H7 (cell line): ENCODE data around the gene KCNAB2. TPM values are rescaled to one million over a fixed set of nuclear protein-coding genes. Genes with fewer than 3 reads are reported as not detected.
A peak's percentile ranks its signal among the peaks of the same experiment; 100 is the strongest.

Source experiments
- DNase-seq: peaks from one replicate; pipeline ENCODE4 v3.0.0; 2012
- H3K27me3 ChIP-seq: 2 replicates; pipeline ENCODE4 v1.6.0; 2011; ENCODE audit warnings: mild to moderate bottlenecking, low read length; ENCODE audit not compliant: control insufficient read depth, insufficient read depth
- H3K36me3 ChIP-seq: replicated peaks from 2 replicates; pipeline ENCODE4 v1.5.1; 2011; ENCODE audit warnings: low read length; ENCODE audit not compliant: control insufficient read depth, insufficient read depth
- H3K4me3 ChIP-seq: 2 replicates; pipeline ENCODE4 v1.5.1; 2011; ENCODE audit warnings: low read depth, mild to moderate bottlenecking, control low read depth, low read length, moderate library complexity; ENCODE audit not compliant: insufficient read depth
- total RNA-seq: library from RNA; depleted of rRNA; stranded (reverse); fragments of >200 nt; shearing (Covaris generic); gene quantifications from 2 replicates; pipeline ENCODE4 v1.2.3, GENCODE V29; 2014

Gene KCNAB2
- total RNA-seq, 1 experiment from 2014 or later: 6.6 TPM

- DNase-seq: no peak
- Histone ChIP-seq H3K36me3 (no peaks in the 10 kb centered on the region), H3K27me3 (no peaks in the 10 kb centered on the region), H3K4me3 (no peak overlapping the region)
Measured at GRCh38 chr1:6034750-6035096, 11.0 kb upstream of the KCNAB2 start.

DNA sequence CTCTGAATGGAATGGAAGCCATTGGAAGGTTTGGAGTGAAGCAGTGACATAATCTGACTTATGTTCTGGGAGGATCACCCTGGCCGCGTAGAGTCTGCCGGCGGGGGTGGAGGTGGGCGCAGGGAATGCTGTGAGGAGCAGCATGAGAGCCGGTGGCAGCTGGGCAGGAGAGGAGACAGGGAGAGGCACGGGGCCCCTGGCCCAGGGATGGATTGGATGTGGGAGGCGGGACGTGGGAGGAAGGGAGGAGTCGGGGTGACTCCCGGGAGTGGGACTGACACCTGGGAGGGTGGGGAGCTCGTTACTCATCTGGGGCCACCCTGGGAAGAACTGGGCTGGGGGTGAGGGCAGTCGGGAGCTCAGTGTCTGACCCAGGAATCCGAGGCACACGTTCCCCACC, 10.4 kb upstream of the KCNAB2 start:
- no peak for DNase-seq
- Histone ChIP-seq H3K27me3 (no peaks in the 10 kb centered on the region), H3K36me3 (no peaks in the 10 kb centered on the region), H3K4me3 (no peak overlapping the region)

DNA sequence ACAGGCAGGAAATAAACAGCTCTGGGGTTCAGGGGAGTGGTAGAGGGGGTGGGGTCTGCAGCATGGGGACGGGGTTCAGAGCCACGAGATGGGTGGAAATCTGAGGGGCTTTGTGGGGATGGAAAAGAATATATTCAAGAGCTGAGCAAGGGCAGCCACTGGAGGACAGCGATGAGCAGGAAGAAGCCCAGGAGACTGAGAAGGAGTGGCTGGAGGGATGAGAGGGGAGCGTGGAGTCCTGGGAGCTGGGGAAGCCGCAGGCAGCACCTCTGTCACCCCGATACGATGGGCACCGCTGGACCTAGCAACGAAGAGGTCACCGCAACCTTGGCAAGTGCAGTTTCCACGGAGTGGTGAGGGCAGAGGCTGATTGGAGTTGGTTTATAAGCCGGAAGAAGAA, 10.0 kb upstream of the KCNAB2 start:
- peak; percentile 74 for DNase-seq
- Histone ChIP-seq H3K36me3 (no peaks in the 10 kb centered on the region), H3K27me3 (no peaks in the 10 kb centered on the region), H3K4me3 (no peak overlapping the region)

DNA sequence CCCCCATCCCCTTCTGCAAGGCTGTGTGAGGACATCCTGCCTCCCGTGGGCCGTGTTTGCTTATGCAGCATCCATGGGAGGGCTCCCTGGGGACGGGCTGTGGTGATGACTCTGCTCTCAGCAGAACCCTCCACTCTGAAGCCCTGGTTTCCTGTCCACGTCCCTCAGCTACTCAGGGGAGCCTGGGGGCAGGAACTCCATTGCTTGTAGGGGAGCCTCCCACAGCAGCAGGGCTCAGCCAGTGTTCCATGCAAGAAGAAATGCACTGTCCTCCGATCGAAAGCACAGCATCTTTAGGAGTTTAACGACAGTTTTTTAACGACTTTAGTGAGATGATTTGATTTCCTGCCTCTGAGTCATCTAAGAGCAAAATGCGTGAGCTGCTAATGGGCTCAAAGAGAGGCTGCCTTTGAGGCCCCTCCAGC, 8.3 kb upstream of the KCNAB2 start:
- H3K4me3 ChIP-seq: no peak overlapping the region
- H3K36me3 ChIP-seq: no peaks in the 10 kb centered on the region
- peak; percentile 69 for DNase-seq
- H3K27me3 ChIP-seq: no peaks in the 10 kb centered on the region

- DNase-seq: no peak
- H3K4me3 ChIP-seq: no peak overlapping the region
Measured at GRCh38 chr1:6038603-6039002, 7.1 kb upstream of the KCNAB2 start.

GRCh38 chr1:6039031-6039430, 6.7 kb upstream of the KCNAB2 start:
- DNase-seq: peak; percentile 69
- Histone ChIP-seq H3K4me3 (no peak overlapping the region), H3K27me3 (no peaks in the 10 kb centered on the region), H3K36me3 (no peaks in the 10 kb centered on the region)

More at GRCh38 chr1:6038603-6039002, 7.1 kb upstream of the KCNAB2 start:
- H3K36me3 ChIP-seq: no peaks in the 10 kb centered on the region
- H3K27me3 ChIP-seq: no peaks in the 10 kb centered on the region

GRCh38 chr1:6040444-6040843, 5.2 kb upstream of the KCNAB2 start:
- Histone ChIP-seq H3K36me3 (no peaks in the 10 kb centered on the region), H3K27me3 (no peaks in the 10 kb centered on the region), H3K4me3 (no peak overlapping the region)
- DNase-seq: no peak

GRCh38 chr1:6040861-6041415, 4.8 kb upstream of the KCNAB2 start:
- Histone ChIP-seq H3K27me3 (no peaks in the 10 kb centered on the region), H3K4me3 (no peak overlapping the region), H3K36me3 (no peaks in the 10 kb centered on the region)
- no peak for DNase-seq

- peak; percentile 97 for DNase-seq
- H3K4me3 ChIP-seq: no peak overlapping the region
- no peaks in the 10 kb centered on the region for H3K36me3 ChIP-seq
- H3K27me3 ChIP-seq: no peaks in the 10 kb centered on the region
Measured at GRCh38 chr1:6041432-6042062, 4.1 kb upstream of the KCNAB2 start.

GRCh38 chr1:6043561-6043960, 2.1 kb upstream of the KCNAB2 start:
- Histone ChIP-seq H3K36me3 (no peaks in the 10 kb centered on the region), H3K27me3 (no peaks in the 10 kb centered on the region), H3K4me3 (no peak overlapping the region)
- no peak for DNase-seq

GRCh38 chr1:6044481-6045109, 1.1 kb upstream of the KCNAB2 start:
- H3K36me3 ChIP-seq: no peaks in the 10 kb centered on the region

GRCh38 chr1:6045110-6045502, 582 bp upstream of the KCNAB2 start:
- no peak for DNase-seq
- H3K27me3 ChIP-seq: no peaks in the 10 kb centered on the region

More at GRCh38 chr1:6044481-6045109, 1.1 kb upstream of the KCNAB2 start:
- Histone ChIP-seq H3K4me3 (no peak overlapping the region), H3K27me3 (no peaks in the 10 kb centered on the region)
- no peak for DNase-seq

GRCh38 chr1:6046279-6046678, 591 bp downstream of the KCNAB2 start:
- Histone ChIP-seq H3K27me3 (no peaks in the 10 kb centered on the region), H3K4me3 (no peak overlapping the region), H3K36me3 (no peaks in the 10 kb centered on the region)
- no peak for DNase-seq

More at GRCh38 chr1:6045110-6045502, 582 bp upstream of the KCNAB2 start:
- H3K4me3 ChIP-seq: no peak overlapping the region
- H3K36me3 ChIP-seq: no peaks in the 10 kb centered on the region

DNA sequence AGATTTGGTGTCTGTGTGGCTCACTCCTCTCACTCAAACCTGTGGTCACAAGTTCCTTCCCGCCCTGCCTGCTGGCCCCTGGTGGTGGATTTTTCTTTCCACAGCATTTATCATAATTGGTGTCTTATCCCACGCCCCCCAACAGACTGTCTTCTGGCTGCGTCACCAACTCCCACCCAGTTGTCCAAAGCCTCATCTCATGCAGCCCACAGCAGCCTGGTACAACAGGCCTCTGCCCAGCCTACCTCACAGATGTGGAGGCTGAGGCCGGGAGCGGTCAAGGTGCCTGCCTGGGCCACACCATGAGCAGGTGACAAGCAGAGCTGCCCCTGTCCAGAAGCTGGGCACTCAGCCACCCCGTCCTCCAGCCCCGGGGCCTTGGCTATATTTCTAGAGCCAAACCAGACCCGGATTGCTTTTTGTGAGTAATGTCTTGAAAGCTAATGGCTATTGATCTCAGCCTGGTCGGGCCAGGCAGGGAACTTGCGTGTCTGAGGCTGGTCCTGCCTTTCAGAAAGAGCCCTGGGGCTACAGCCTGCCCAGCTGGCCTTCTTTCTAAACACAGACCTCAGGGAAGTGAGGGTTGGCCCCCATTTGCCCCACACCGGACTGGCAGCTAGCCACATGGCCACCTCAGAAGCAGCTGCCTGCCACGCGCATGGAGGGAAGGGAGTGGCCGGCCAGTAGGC, 2.6 kb downstream of the KCNAB2 start:
- Histone ChIP-seq H3K36me3 (no peaks in the 10 kb centered on the region), H3K4me3 (no peak overlapping the region), H3K27me3 (no peaks in the 10 kb centered on the region; the same call in 1 of the 2 replicates)
- no peak for DNase-seq

DNA sequence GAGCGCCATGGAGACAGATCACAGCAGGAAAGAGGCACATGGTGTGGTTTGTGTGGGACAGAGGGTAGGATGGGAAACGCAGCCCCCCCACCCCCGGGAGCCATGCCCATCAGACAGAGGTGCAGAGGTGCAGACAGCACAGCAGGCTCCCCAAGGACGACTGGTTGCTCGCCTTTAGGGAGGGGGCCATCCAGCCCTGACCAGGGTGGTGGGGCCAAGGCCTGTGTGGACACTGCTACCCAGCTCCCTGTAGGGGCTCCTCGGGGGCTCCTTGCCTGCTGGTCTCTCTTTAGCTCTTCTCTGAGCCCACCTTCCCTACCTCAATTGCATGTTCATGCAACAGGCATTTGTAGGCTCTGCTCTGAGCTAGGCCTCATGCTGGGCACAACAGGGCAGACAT, 3.7 kb downstream of the KCNAB2 start:
- Histone ChIP-seq H3K4me3 (no peak overlapping the region), H3K27me3 (no peaks in the 10 kb centered on the region; the same call in 1 of the 2 replicates), H3K36me3 (no peaks in the 10 kb centered on the region)
- DNase-seq: no peak
